GM21515 (cell line): ENCODE measurements around the gene MAST3.

Experiments used
- ATAC-seq: cut with Tn5 transposase; IDR thresholded peaks from one replicate; pipeline ENCODE4 v1.9.1; 2021; ENCODE audit not compliant: unreplicated experiment

The MAST3 gene

DNA sequence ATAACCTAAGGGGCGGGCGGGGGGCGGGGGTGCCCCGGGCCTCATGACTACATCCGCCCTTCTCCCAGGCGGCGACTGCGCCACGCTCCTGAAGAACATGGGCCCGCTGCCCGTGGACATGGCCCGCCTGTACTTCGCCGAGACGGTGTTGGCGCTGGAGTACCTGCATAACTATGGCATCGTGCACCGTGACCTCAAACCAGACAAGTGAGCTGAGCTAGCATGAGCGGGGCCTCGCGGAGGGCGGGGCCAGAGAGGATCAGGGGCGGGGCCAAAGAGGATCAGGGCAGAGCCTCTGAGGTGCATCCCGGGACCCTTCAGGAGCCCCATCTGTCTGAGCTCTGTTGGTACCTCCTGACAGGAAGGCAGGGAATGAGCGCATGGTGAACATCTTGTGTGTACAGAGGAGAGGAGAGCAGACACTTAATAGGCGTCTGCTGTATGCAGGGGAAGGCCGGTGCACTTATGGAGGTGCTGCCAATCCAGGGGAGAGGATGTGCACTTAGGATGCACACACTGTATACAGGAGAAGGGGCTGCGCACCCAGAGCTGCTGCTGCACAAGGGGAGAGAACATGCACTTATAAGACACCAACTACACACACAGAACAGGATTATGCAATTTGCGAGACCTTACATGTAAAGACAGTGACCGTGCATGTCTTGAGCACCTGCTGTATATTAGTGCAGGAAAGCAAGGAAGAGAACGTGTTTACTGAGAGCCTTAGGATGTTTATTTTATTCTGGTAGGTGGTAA is 34.4 kb downstream of the MAST3 start:
- no peak for ATAC-seq

DNA sequence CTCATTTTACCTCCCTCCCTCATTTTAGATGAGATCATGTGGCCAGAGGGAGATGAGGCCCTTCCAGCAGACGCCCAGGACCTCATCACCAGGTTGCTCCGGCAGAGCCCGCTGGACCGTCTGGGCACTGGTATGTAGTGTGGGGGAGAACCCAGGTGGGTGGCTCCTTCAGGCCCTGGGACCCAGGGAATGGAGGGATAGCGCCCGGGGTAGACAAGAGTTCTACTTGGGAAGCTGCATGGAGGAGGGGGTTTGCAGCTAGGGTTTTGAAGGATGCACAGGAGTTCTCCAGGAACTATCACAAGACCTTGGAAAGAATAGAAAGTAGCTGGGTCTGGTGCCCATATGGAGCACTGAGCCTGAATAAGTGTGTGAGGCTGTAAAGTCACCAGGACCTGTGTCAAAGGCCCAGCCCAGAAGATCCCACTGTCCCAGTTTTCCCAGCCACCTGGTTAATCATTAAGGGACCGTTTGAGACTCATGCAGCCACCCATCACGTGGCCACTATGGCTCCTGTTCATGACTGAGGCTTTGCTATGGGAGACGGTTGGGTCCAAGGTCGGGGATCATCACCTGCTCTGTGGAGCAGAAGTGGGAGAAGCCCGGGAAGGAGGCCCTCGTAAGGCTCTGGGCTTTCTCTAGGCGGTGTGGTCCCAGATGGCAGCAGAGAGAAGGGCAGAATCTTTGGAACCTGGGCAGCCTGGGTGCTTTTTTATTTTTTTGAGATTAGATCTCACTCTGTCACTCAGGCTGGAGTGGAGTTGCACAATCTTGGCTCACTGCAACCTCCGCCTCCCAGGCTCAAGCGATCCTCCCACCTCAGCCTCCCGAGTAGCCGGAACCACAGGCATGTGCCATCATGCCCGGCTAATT is 38.4 kb downstream of the MAST3 start:
- no peak for ATAC-seq

DNA sequence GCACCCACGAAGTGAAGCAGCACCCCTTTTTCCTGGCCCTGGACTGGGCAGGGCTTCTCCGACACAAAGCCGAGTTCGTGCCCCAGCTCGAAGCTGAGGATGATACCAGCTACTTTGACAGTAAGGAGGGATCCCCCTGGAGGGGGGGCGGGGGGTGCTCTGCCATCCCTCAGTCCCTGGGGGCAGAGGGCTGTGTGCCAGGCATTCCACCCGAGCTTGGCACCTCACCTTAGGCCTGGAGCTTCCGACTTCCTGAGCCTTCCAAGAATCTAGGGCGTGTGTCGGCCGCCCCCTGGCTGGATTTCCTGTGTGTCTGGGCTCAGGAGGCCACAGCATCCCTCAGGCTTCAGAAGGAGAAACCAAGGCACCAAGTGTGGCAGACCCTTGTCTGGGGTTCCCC is 39.7 kb downstream of the MAST3 start:
- ATAC-seq = no peak

DNA sequence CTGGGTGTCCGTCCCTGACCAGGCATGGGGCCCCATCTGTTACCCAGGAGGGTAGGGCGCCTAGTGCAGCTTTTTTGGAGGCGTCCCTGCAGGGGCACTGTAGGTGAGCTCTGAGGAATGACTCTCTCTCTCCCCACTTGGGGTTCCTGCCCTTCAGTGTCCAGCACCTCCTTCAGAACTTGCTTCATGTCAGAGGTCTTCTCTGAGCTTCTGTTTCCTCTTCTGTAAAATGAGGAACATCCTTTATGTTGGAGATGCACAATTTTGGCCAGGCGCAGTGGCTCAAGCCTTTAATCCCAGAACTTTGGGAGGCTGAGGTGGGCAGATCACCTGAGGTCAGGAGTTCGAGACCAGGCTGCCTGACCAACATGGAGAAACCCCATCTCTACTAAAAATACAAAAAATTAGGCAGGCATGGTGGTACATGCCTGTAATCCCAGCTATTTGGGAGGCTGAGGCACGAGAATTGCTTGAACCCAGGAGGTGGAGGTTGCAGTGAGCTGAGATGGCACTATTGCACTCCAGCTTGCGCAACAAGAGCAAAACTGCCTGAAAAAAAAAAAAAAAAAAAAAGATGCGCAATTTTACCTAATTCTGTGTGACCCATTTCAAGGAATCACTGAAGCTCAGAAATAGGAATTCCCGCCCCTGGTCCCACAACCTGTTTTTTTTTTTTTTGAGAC is 40.2 kb downstream of the MAST3 start:
- ATAC-seq = no peak

DNA sequence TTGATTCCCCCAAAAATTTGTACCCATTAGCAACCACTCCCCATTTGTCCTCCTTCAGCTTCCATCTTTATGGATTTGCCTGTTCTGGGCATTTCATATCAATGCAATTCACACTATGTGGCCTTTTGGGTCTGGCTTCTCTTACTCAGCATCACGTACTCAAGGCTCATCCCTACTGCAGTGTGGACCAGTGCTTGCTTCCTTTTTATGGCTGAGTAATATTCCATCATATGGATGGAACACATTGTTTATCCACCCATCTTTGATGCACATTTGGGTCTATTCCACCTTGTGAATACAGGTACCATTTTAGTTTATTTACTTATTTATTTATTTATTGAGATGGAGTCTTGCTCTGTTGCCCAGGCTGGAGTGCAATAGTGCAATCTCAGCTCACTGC is 42.9 kb downstream of the MAST3 start:
- no peak for ATAC-seq

DNA sequence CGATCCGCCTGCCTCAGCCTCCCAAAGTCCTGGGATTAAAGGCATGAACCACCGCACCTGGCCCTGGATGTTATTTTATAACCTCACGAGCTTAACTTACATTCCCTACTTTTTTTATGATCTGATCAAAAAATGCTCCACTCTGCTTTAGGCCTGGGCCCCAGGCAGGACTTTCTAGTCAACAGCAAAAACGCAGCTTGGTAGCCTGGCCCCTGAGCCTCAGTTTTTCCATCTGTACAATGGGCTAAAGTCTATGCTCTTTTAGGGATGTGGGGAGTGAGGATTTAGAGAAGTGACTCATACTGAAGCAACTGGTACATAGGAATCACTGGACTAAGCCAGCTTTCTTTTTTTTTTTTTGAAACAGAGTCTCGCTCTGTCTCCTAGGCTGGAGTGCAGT is 43.5 kb downstream of the MAST3 start:
- ATAC-seq = no peak

DNA sequence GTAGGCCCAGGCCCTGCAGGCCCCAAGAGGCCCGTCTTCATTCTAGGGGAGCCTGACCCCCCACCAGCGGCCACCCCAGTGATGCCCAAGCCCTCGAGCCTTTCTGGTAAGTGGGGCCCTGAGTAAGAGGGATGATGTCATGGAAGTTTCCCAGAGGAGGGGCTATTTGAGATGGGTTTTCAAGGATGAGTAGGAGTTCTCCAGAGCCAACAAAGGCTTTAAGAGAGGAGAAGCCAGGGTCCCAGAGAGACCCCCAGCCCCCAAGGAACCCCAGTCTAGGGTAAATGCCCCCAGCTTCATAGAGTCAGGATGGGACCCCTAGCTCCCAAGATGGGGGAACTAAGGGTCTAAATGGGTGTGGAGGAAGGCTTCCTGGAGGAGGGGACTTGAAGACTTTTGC is 46.3 kb downstream of the MAST3 start:
- no peak for ATAC-seq

DNA sequence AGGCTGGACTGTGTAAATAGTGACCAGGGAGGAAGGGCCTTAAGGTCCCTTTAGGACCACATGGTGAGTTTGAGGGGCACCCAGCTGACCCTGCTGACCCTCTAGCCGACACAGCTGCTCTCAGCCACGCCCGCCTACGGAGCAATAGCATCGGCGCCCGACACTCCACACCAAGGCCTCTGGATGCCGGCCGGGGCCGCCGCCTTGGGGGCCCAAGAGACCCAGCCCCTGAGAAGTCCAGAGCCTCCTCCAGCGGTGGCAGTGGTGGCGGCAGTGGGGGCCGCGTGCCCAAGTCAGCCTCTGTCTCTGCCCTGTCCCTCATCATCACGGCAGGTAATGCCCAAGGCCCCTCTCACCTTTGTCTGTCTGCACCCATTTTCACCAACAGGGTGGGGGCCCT is 46.8 kb downstream of the MAST3 start:
- no peak for ATAC-seq

DNA sequence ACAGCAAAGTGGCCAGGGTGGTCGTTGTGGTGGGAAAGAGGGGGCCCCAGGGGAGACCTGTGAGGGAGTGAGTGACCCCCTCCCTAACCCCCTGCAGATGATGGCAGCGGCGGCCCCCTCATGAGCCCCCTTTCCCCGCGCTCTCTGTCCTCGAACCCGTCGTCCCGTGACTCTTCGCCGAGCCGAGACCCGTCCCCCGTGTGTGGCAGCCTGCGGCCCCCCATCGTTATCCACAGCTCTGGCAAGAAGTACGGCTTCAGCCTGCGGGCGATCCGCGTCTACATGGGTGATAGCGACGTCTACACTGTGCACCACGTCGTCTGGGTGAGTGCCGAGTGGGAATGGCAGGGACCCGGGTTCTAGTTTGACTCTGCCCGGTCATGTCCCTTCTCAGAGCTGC is 47.3 kb downstream of the MAST3 start:
- no peak for ATAC-seq

DNA sequence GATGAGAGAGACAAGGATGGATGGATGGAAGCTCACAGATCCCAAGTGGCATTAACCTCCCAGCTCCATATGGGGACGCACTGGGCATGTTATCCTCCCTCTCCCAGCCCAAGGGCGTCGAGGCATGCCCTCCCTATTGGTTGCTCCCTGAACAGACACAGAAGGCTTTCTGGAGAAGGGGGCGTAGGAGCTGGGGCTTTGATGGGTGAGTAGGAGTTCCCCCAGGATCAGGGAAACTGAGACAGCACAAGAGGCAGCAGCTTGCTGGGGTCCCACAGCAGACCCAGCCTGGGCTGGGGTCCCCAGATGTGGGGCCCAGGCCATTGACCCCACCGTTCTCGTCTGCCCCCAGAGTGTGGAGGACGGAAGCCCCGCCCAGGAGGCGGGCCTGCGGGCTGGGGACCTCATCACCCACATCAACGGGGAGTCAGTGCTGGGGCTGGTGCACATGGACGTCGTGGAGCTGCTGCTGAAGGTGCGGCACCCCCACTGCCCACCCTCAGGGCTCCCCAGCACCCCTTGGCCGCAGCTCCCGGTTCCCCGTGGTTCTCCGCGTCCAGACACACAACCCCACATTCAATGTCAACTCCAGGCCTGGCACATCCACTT is 47.9 kb downstream of the MAST3 start:
- no peak for ATAC-seq

DNA sequence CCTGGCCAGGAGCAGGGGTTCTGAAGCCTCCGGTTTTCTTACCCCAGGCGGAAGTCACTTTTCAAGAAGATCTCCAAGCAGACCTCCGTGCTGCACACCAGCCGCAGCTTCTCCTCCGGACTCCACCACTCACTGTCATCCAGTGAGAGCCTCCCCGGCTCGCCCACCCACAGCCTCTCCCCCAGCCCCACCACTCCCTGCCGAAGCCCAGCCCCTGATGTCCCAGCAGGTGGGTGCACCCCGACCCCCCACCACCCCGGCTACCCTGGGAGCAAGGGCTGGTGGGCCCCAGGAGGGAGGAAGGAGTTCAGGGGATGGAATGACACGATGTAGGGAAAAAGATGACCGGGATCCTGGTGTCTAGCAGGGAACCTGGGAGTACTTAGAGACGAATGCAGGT is 49.8 kb downstream of the MAST3 start:
- ATAC-seq = no peak

DNA sequence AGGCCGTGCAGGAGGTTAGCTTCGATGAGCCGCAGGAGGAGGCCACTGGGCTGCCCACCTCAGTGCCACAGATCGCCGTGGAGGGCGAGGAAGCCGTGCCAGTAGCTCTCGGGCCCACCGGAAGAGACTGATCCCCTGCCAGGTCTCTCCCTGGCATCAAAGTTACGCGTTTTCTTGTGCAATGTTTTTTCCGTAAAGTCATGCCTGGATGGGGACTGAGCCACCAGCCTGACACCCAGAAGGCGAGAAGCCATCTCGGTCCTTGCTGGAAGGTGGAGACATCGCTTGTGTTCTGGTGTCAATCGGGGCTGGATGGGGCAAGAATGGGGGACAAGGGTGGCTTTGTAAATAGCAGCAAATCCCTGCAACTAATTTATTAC is 52.0 kb downstream of the MAST3 start:
- ATAC-seq = no peak

DNA sequence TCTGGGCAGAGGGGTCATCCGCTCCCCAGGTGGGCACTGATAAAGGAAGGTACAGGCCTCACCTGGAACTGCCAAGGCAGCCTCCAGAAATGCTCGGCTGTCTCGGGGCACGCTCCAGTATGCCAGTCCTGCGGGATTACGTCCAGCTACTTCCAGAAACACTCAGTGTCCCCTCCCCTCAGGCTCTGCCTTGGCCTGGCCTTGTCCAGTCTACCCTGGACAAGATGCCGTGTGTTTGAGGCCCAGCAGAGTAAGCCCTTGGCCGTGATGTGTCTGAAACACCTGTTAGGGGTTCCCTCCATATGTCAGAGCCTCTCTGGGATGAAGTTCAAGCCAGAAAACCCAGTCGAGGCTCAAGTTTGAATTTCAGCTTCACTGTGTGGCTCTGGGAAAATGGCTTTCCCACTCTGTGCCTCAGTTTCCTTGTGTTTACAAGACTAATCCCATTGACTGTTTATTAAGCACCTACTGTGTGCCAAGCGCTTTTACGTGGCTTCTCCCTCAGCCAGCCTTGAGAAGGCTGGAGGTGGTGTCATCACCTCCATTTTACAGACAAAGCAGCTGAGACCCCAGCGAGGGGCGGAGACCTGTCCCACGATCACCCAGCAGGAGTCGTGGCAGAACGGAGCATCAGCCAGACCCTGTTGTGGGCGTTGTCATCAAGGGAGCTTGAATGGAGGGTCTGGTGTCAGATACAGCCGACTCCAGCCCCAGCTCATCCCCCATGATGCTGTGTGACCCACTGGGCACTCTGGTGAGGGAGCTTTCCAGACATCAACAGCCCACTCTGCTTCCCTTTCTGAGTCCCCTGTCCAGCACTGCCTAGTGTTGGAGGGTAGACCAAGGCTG is 53.4 kb downstream of the MAST3 start:
- no peak for ATAC-seq

DNA sequence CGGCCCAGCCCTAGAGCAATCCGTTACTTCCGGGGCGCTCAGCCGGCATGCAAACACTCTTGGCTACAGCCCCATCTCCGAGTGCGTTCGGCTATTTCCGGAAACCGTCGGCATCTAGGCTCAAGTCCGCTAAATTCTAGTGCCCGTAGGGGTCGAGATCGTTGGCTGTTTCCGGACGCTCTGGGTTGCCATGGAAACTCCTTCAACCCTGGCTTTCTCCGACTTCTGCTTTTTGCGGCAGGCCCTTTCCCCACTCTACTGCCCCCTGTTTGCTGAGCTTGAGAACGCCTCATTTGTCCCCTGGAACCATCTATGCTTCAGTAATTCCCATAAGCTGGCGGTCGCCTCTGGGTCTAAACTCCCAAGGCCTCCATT is 54.9 kb downstream of the MAST3 start:
- ATAC-seq = peak; percentile 57

DNA sequence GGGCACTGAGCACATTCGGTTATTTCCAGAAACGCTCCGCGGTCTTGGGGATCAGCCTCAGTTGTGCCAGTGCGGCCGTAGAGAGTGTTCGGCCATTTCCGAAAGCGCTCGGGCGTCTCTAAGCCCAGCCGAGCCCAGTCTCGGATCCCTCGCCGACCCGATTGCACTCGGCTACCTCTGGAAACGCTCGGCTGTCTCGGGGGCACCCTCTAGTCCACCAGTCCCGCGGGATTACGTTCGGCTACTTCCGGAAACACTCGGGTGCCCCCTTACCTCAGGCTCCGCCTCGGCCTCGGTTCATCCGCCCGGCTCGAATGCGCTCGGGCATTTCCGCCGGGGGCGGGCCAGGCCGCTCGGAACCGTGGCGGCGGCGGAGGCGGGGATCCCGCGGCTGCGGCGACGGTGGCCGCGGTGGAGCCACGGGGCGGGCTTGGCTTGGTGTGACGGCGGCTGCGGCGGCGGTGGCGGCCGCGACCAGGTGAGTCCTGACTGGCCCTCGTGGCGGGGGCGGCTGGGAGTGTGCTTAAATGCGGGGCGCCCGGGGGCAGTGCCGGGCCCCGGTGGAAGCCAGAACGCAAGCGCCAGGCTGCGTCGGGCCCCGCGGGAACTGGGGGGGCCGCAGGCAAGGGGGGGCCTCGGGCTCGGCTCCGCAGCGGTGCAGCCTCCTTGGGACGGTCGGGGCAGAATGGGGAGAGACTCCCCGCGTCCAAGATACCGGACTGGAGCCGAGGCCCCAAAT is 55.4 kb downstream of the MAST3 start, which contains the start of gene PIK3R2:
Gene PIK3R2 (plus strand): TSS at position 347 of the 739 bp plus-strand sequence. CDS start 2,717 bp downstream, outside the sequence.
- peak; percentile 62 for ATAC-seq

DNA sequence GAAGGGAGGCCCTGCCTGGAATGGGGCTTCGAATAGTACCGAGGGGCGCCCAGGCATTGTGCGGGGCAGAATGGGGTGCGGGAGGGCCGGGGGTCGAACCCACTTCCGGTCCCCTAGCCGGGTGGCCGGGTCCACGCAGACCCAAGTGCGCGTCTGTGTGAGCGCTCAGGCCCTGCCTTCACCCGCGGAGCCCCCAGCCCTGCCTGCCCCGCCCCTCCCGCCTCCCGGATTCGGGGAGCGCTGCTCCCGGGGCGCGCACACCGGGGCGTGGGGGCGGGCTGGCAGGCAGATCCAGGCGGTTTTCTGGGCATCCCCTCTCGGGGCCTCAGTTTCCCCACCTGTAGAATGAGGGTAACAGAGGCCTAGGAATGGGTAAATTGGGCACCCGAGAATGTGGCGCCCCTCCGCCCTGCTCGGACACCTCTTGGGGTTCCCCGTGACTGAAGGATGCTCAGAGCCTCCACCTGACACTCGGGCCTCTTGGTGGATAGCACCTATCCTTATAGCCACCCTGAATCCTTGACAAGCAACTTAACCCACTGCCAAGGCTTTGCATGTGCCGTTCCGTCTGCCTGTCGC is 56.1 kb downstream of the MAST3 start:
- no peak for ATAC-seq

DNA sequence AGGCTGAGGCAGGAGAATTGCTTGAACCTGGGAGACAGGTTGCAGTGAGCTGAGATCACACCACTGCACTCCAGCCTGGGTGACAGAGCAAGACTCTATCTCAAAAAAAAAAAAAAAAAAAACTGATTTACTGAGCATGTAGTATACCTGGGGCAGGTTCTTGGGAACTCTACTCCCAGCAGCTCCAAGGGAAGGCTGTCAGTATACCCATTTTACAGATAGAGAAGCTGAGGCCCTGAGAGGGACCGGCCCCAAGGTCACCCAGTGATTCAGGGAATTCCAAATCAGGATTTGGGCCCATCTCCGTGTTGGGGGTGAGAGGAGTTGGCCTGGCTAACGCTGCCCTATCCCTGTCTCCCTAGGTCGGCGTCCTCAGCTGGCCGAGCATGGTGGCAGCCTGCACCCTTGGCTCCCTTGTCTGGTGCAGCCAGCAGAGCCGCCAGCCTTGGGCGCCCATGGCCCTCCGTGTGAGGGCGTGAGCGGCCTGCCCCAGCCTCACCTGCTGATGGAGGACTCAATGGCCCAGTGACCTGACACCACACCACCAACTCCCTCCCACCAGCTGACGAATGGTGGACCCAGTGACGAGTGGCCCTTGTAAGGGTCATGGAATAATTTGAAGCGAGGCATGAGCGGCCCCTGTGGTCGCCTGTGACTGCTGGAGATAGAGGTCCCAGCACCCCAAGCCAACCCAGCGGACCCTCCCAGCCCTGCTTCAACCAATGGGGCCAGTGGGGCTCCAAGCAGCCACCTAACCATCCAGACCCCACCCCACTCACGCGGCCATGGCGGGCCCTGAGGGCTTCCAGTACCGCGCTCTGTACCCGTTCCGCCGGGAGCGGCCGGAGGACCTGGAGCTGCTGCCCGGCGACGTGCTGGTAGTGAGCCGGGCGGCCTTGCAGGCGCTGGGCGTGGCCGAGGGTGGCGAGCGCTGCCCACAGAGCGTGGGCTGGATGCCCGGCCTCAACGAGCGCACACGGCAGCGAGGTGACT is 57.8 kb downstream of the MAST3 start:
- no peak for ATAC-seq

DNA sequence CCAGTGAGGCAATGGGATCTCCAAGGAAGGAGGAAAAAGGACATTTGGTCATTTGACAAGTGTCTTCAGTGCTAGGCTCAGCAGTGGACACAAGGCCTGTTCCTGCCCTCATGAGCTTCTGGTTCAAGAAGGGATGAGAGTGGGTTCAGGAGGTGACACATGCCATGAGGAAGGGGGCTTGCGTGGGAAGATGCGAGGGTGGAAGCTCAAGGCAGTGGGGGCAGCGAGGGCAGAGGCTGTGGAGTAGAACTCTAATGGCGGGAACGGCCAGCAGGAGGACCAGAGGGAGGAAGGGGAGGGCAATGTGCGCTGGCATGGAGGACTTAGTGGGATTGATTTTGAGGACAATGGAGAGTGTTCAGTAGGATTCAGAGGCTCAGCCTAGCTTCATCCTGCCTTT is 58.7 kb downstream of the MAST3 start:
- no peak for ATAC-seq
